Measurements from ENCODE around the gene TYK2. TPM values are rescaled to one million over a fixed set of nuclear protein-coding genes. Genes with fewer than 3 reads are reported as not detected.

The TYK2 gene
- total RNA-seq, 1 donor from 2014 or later, result 94.4 TPM

DNA sequence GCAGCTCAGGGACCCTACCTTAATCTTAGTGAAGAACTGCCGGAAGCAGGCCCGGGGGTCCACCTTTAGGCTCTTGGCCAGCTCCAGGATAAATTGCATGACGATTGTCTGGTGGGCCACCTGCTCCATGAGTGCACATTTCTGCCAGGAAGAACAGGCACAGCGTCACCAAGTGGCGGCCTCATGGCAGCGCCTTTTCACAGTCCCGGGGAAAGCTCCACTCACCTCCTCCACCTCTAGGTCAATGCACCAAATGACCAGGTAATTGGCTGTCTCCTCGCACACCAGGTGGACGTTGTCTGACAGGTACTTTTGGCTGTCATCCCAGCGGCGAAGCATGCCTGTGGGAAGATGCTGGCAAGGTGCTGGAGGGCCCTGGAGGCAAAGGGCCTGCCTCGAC lies 14.6 kb upstream of the TYK2 start:
- TF ChIP-seq, protein P1, sequence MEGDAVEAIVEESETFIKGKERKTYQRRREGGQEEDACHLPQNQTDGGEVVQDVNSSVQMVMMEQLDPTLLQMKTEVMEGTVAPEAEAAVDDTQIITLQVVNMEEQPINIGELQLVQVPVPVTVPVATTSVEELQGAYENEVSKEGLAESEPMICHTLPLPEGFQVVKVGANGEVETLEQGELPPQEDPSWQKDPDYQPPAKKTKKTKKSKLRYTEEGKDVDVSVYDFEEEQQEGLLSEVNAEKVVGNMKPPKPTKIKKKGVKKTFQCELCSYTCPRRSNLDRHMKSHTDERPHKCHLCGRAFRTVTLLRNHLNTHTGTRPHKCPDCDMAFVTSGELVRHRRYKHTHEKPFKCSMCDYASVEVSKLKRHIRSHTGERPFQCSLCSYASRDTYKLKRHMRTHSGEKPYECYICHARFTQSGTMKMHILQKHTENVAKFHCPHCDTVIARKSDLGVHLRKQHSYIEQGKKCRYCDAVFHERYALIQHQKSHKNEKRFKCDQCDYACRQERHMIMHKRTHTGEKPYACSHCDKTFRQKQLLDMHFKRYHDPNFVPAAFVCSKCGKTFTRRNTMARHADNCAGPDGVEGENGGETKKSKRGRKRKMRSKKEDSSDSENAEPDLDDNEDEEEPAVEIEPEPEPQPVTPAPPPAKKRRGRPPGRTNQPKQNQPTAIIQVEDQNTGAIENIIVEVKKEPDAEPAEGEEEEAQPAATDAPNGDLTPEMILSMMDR (IDR thresholded peaks at IDR 0.05), result no peak
- Mint-ChIP-seq H3K27ac (ENCODE audit: unreplicated experiment) (no peak overlapping the region), H3K36me3 (ENCODE audit: low read depth) (peaks cover 13% of the 10 kb centered on the region), H3K27me3 (ENCODE audit: low read depth) (no peaks in the 10 kb centered on the region), H3K4me1 (ENCODE audit: low read depth) (peaks cover 4% of the 10 kb centered on the region), H3K9me3 (ENCODE audit: low read depth) (no peaks in the 10 kb centered on the region), H3K4me3 (ENCODE audit: unreplicated experiment) (no peak overlapping the region)
- DNase-seq (ENCODE audit: low spot score), result no peak

DNA sequence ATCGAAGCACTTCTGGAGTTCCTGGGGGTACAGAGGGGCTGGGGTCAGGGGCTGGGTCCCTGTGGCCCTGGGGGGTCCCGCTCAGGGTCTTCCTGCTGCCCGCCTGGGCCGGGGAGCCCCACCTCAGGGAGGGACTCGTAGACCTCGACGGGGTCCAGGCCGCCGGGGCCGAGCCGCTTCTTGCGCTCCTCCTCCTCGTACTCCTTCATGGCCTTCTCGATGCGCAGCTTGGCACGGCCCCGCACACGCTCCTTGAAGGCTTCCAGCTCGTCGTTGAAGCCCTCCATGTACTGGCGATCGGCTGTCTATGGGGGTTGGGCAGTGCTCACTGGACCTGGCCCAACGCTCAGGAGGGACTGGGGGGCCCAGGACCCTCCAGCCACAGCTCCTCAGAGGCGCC lies 12.8 kb upstream of the TYK2 start:
- Mint-ChIP-seq H3K36me3 (ENCODE audit: low read depth) (peaks cover 13% of the 10 kb centered on the region), H3K27me3 (ENCODE audit: low read depth) (no peaks in the 10 kb centered on the region), H3K4me3 (ENCODE audit: unreplicated experiment) (no peak overlapping the region), H3K4me1 (ENCODE audit: low read depth) (peaks cover 4% of the 10 kb centered on the region), H3K9me3 (ENCODE audit: low read depth) (no peaks in the 10 kb centered on the region), H3K27ac (ENCODE audit: unreplicated experiment) (no peak overlapping the region)
- no peak for DNase-seq (ENCODE audit: low spot score)
- TF ChIP-seq, protein P1 (IDR thresholded peaks at IDR 0.05), result no peak

DNA sequence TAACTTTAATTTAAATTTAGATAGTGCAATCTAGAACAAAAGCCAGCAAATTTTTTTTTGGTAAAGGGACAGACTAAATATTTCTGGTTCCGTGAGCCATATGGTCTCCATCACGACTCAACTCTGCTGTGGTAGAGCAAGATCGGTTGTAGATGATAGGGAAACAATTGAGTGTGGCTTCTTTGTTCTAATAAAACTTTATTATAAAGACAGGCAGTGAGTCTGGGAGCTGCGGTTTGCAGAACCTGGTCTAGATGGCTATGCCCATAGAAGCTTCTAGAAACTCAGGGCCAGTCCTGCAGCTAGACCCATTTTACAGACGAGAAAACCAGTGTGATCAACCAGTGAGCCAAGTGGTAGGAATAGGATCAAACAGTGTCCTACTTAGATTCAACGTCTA lies 11.7 kb upstream of the TYK2 start:
- Mint-ChIP-seq H3K4me3 (ENCODE audit: unreplicated experiment) (no peak overlapping the region), H3K27me3 (ENCODE audit: low read depth) (no peaks in the 10 kb centered on the region), H3K9me3 (ENCODE audit: low read depth) (no peaks in the 10 kb centered on the region), H3K4me1 (ENCODE audit: low read depth) (no peaks in the 10 kb centered on the region), H3K36me3 (ENCODE audit: low read depth) (peaks cover 13% of the 10 kb centered on the region), H3K27ac (ENCODE audit: unreplicated experiment) (no peak overlapping the region)
- TF ChIP-seq, protein P1 (IDR thresholded peaks at IDR 0.05), result no peak
- no peak for DNase-seq (ENCODE audit: low spot score)

DNA sequence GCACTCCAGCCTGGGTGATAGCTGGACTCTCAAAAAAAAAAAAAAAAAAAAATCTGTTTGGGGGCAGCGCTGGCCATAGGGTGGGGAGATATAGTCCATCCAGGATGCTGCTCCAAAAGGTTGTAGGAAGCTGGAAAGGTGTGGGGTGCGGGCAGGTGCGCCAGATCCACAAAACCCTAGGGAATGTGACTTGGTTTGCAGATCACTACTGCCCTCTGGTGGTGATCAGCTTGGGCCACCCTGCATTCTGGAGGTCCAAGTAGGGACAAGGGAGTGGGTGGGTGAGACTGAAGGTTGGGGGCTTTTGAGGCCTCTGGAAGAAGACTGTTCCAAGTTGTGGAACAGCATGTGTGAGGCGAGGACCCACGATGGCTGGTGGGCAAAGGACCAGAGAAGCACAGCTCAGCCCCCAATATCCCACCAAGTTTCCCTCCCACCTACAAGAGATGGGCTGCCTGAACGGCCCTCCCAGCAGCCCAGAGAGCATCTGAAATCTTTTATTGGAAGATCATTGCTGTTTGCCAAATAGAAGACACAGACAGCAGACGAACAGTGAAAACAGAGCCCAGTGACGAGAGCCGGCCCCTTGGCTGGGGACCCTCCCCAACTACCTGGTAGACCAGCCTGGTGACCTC lies 10.4 kb upstream of the TYK2 start:
- peak overlapping the region; percentile 80 for H3K27ac Mint-ChIP-seq (ENCODE audit: unreplicated experiment)
- H3K4me3 Mint-ChIP-seq (ENCODE audit: unreplicated experiment), result no peak overlapping the region
- H3K9me3 Mint-ChIP-seq (ENCODE audit: low read depth), result no peaks in the 10 kb centered on the region
- H3K27me3 Mint-ChIP-seq (ENCODE audit: low read depth), result no peaks in the 10 kb centered on the region
- TF ChIP-seq, protein P1 (IDR thresholded peaks at IDR 0.05), result peak; percentile 83
- no peaks in the 10 kb centered on the region for H3K4me1 Mint-ChIP-seq (ENCODE audit: low read depth)
- DNase-seq (ENCODE audit: low spot score), result no peak
- H3K36me3 Mint-ChIP-seq (ENCODE audit: low read depth), result peaks cover 10% of the 10 kb centered on the region

GRCh38 chr19:10389863-10390262 lies 9.5 kb upstream of the TYK2 start:
- DNase-seq (ENCODE audit: low spot score), result no peak
- no peak overlapping the region for H3K27ac Mint-ChIP-seq (ENCODE audit: unreplicated experiment)
- peaks cover 6% of the 10 kb centered on the region for H3K36me3 Mint-ChIP-seq (ENCODE audit: low read depth)
- H3K4me1 Mint-ChIP-seq (ENCODE audit: low read depth), result no peaks in the 10 kb centered on the region
- H3K9me3 Mint-ChIP-seq (ENCODE audit: low read depth), result no peaks in the 10 kb centered on the region
- H3K4me3 Mint-ChIP-seq (ENCODE audit: unreplicated experiment), result no peak overlapping the region
- TF ChIP-seq, protein P1 (IDR thresholded peaks at IDR 0.05), result no peak
- H3K27me3 Mint-ChIP-seq (ENCODE audit: low read depth), result no peaks in the 10 kb centered on the region
